Motor neuron (in vitro differentiated cells): ENCODE data around the gene ENDOG. TPM values are rescaled to one million over a fixed set of nuclear protein-coding genes. Genes with fewer than 3 reads are reported as not detected.
"Not testable (repeated sequence)": the region's sequence is repeated elsewhere in the genome, so short reads cannot be mapped to it uniquely, and the experiment has no call there.

Source experiments
- ATAC-seq, 8 experiments: fragments of 200-7000 bp; cut with Tn5 transposase; replicated peaks in 6 of 8; 2 replicates each; pipeline ENCODE4 v1.8.0; 2021; ENCODE audit warnings: mild to moderate bottlenecking in 8 of 8, moderate library complexity in 8 of 8
- H3K27ac ChIP-seq, 2 donors: fragments of 250-450 bp; sonication (Bioruptor Pico); 2 replicates each; pipeline ENCODE4 v1.9.0; 2021; ENCODE audit warnings: antibody characterized with exemption in 2 of 2, mild to moderate bottlenecking in 2 of 2, moderate library complexity in 1 of 2
- H3K4me1 ChIP-seq, 2 donors: fragments of 250-450 bp; sonication (Bioruptor Pico); replicated peaks in 1 of 2; 2 replicates each; pipeline ENCODE4 v1.6.1; 2021; ENCODE audit warnings: antibody characterized with exemption in 2 of 2, mild to moderate bottlenecking in 2 of 2, moderate library complexity in 1 of 2
- H3K4me3 ChIP-seq, 5 donors: fragments of 250-450 bp; sonication (Bioruptor Pico); 2 replicates each; pipeline ENCODE4 v1.9.0; 2021; ENCODE audit warnings: antibody characterized with exemption in 5 of 5, mild to moderate bottlenecking in 5 of 5, moderate library complexity in 4 of 5
- WGBS, 10 experiments: fragments of 450-650 bp; shearing (Covaris generic); methylation state at CpG; one replicate each; pipeline ENCODE4 v1.0.0; 2022; 5-methylcytosine and 5-hydroxymethylcytosine counted together
- in situ Hi-C, 9 experiments: fragments of 400-800 bp; cut with MboI; loops; one replicate each; pipeline ENCODE4 v1.15.0; 2021; ENCODE audit warnings: low sequenced_read_pairs in 9 of 9, low pct_unique_long_range_greater_than_20kb in 2 of 9; ENCODE audit not compliant: unreplicated experiment in 9 of 9
- total RNA-seq, 8 experiments: library from RNA; unstranded; fragments of 300-600 nt; gene quantifications; 2 replicates each; pipeline versions ENCODE4 v1.2.3 to v1.2.4, GENCODE V29; 2022

Gene ENDOG
- total RNA-seq, 8 experiments from 2014 or later, result 8.5 to 20.1 (median 16.7) TPM

- ATAC-seq, H3K4me3 ChIP-seq, H3K4me1 ChIP-seq, in situ Hi-C loops, H3K27ac ChIP-seq: not testable (repeated sequence)
- WGBS, 10 experiments, result 88 to 100% (median 100%) methylated on average over 1 to 5 of the region's 7 CpGs; no CpG with 5 or more reads in 2 of the 10 experiments
Measured at GRCh38 chr9:128843171-128843570, 24.9 kb downstream of the ENDOG start.

- H3K27ac ChIP-seq, result no peak overlapping the region
Measured at GRCh38 chr9:128845186-128845931, 27.1 kb downstream of the ENDOG start.

GRCh38 chr9:128846680-128847030 is 28.4 kb downstream of the ENDOG start:
- WGBS, 10 experiments, result 80 to 100% (median 100%) methylated on average over 1 to 2 of the region's 3 CpGs; no CpG with 5 or more reads in 5 of the 10 experiments
- no peaks in the 10 kb centered on the region for H3K4me1 ChIP-seq
- no peak overlapping the region for H3K27ac ChIP-seq
- H3K4me3 ChIP-seq, result no peak overlapping the region
- no peak for ATAC-seq
- in situ Hi-C loops, result no loop called here

More at GRCh38 chr9:128845186-128845931, 27.1 kb downstream of the ENDOG start:
- in situ Hi-C loops, result no loop called here
- H3K4me1 ChIP-seq, result no peaks in the 10 kb centered on the region
- H3K4me3 ChIP-seq, result no peak overlapping the region
- peak in 2 of 8 experiments; percentile 82 to 99 for ATAC-seq
- WGBS, 10 experiments, result 80 to 100% (median 93%) methylated on average over 1 to 5 of the region's 13 CpGs; no CpG with 5 or more reads in 4 of the 10 experiments

- no peak overlapping the region for H3K4me3 ChIP-seq
- no peak overlapping the region for H3K27ac ChIP-seq
- no peaks in the 10 kb centered on the region for H3K4me1 ChIP-seq
- 86 to 100% (median 100%) methylated on average over 1 of the region's 1 CpG; no CpG with 5 or more reads in 3 of the 10 experiments for WGBS, 10 experiments
- no peak for ATAC-seq
- in situ Hi-C loops, result no loop called here
Measured at GRCh38 chr9:128847803-128848202, 29.5 kb downstream of the ENDOG start.

- H3K4me3 ChIP-seq, ATAC-seq, H3K4me1 ChIP-seq, in situ Hi-C loops, H3K27ac ChIP-seq: not testable (repeated sequence)
- WGBS, 10 experiments, result 77 to 100% (median 93%) methylated on average over 1 to 8 of the region's 10 CpGs; no CpG with 5 or more reads in 4 of the 10 experiments
Measured at GRCh38 chr9:128851024-128851423, 32.7 kb downstream of the ENDOG start.

GRCh38 chr9:128851779-128852600 is 33.7 kb downstream of the ENDOG start:
- H3K4me3 ChIP-seq, H3K27ac ChIP-seq, ATAC-seq, in situ Hi-C loops, H3K4me1 ChIP-seq: not testable (repeated sequence)
- 9 to 100% (median 79%) methylated on average over 1 to 9 of the region's 10 CpGs for WGBS, 10 experiments

GRCh38 chr9:128852646-128853045 is 34.3 kb downstream of the ENDOG start:
- H3K4me3 ChIP-seq, in situ Hi-C loops, H3K27ac ChIP-seq, ATAC-seq, H3K4me1 ChIP-seq: not testable (repeated sequence)
- WGBS, 10 experiments, result 80 to 100% (median 86%) methylated on average over 1 to 2 of the region's 2 CpGs; no CpG with 5 or more reads in 3 of the 10 experiments

GRCh38 chr9:128854454-128854853 is 36.2 kb downstream of the ENDOG start:
- ATAC-seq, H3K27ac ChIP-seq, H3K4me1 ChIP-seq, in situ Hi-C loops, H3K4me3 ChIP-seq: not testable (repeated sequence)
- WGBS, 10 experiments, result 77 to 100% (median 93%) methylated on average over 1 to 6 of the region's 6 CpGs; no CpG with 5 or more reads in 1 of the 10 experiments

GRCh38 chr9:128858476-128858875 is 40.2 kb downstream of the ENDOG start:
- ATAC-seq, H3K4me1 ChIP-seq, H3K27ac ChIP-seq, in situ Hi-C loops, H3K4me3 ChIP-seq: not testable (repeated sequence)
- 83 to 100% (median 94%) methylated on average over 1 to 7 of the region's 7 CpGs; no CpG with 5 or more reads in 3 of the 10 experiments for WGBS, 10 experiments

GRCh38 chr9:128860937-128861336 is 42.6 kb downstream of the ENDOG start:
- in situ Hi-C loops, result loop anchor here in 1 of 9 experiments (10.0 kb wide), 1 partner anchor 64 kb away; the partner anchor contains the start of gene PHYHD1
- no peak overlapping the region for H3K27ac ChIP-seq
- no peak overlapping the region for H3K4me3 ChIP-seq
- no peak for ATAC-seq
- peaks cover 5 to 7% of the 10 kb centered on the region in 2 donors for H3K4me1 ChIP-seq
- 58 to 100% (median 77%) methylated on average over 1 to 5 of the region's 5 CpGs; no CpG with 5 or more reads in 4 of the 10 experiments for WGBS, 10 experiments

- in situ Hi-C loops, result loop anchor here in 1 of 9 experiments (10.0 kb wide), 1 partner anchor 63 kb away; the partner anchor contains the start of gene PHYHD1
- 83 to 100% (median 98%) methylated on average over 2 to 5 of the region's 6 CpGs; no CpG with 5 or more reads in 4 of the 10 experiments for whole genome bisulfite sequencing, 10 experiments
- peaks cover 5 to 7% of the 10 kb centered on the region in 2 donors for H3K4me1 ChIP-seq
- H3K4me3 ChIP-seq, result no peak overlapping the region
- no peak for ATAC-seq
- H3K27ac ChIP-seq, result no peak overlapping the region
Measured at GRCh38 chr9:128861501-128861900, 43.2 kb downstream of the ENDOG start.

- Histone ChIP-seq H3K4me1 (peaks cover 5 to 7% of the 10 kb centered on the region in 2 donors), H3K27ac (no peak overlapping the region), H3K4me3 (no peak overlapping the region)
- 88 to 100% (median 100%) methylated on average over 1 to 4 of the region's 6 CpGs; no CpG with 5 or more reads in 6 of the 10 experiments for WGBS, 10 experiments
- no peak for ATAC-seq
- in situ Hi-C loops, result loop anchor here in 1 of 9 experiments (10.0 kb wide), 1 partner anchor 62 kb away; the partner anchor contains the start of gene PHYHD1
Measured at GRCh38 chr9:128862401-128862851, 44.1 kb downstream of the ENDOG start.
